Natural killer cell (primary cell): Measurements from ENCODE around the gene GPX4. TPM values are rescaled to one million over a fixed set of nuclear protein-coding genes. Genes with fewer than 3 reads are reported as not detected.

ENCODE experiments used
- ATAC-seq, 3 donors: fragments of 150-1000 bp in 2 of 3; fragments of 200-7000 bp in 1 of 3; cut with Tn5 transposase; 1 replicate in 1 of 3; 2 replicates in 2 of 3; pipeline ENCODE4 v1.10.0; 2021; ENCODE audit warnings: mild to moderate bottlenecking in 2 of 3, moderate library complexity in 2 of 3
- DNase-seq, 2 donors: peaks; one replicate each; pipeline versions ENCODE4 v3.0.0 to v3.0.0-alpha.2; 2013 to 2021; ENCODE audit warnings: mixed read lengths in 1 of 2
- H3K27ac ChIP-seq: one replicate; pipeline ENCODE4 v1.5.1; 2013; ENCODE audit warnings: mild to moderate bottlenecking, low read length
- H3K27me3 ChIP-seq: one replicate; pipeline ENCODE4 v1.6.1; 2013; ENCODE audit warnings: low read length; ENCODE audit not compliant: control insufficient read depth, insufficient read depth
- H3K36me3 ChIP-seq: one replicate; pipeline ENCODE4 v1.6.1; 2013; ENCODE audit warnings: low read length; ENCODE audit not compliant: control insufficient read depth, insufficient read depth
- H3K4me1 ChIP-seq: one replicate; pipeline ENCODE4 v1.6.1; 2013; ENCODE audit warnings: low read length; ENCODE audit not compliant: control insufficient read depth, insufficient read depth
- H3K4me3 ChIP-seq: one replicate; pipeline ENCODE4 v1.5.1; 2013; ENCODE audit warnings: low read length
- H3K9me3 ChIP-seq: one replicate; pipeline ENCODE4 v1.6.1; 2013; ENCODE audit warnings: low read length; ENCODE audit not compliant: control insufficient read depth, insufficient read depth
- H3K27ac Mint-ChIP-seq, 2 donors: one replicate each; pipeline ENCODE4 v1.8.0; 2022; ENCODE audit warnings: mild to moderate bottlenecking in 2 of 2, mixed read lengths in 2 of 2, moderate library complexity in 1 of 2
- H3K27me3 Mint-ChIP-seq, 2 donors: one replicate each; pipeline ENCODE4 v1.8.0; 2022; ENCODE audit warnings: low read depth in 2 of 2, mixed read lengths in 2 of 2
- H3K36me3 Mint-ChIP-seq: one replicate; pipeline ENCODE4 v1.8.0; 2022; ENCODE audit warnings: mixed read lengths
- H3K4me1 Mint-ChIP-seq, 2 donors: one replicate each; pipeline ENCODE4 v1.8.0; 2022; ENCODE audit warnings: mixed read lengths in 2 of 2
- H3K4me3 Mint-ChIP-seq: one replicate; pipeline ENCODE4 v1.8.0; 2022; ENCODE audit warnings: mild to moderate bottlenecking, moderate library complexity, mixed read lengths
- H3K9me3 Mint-ChIP-seq, 2 donors: one replicate each; pipeline ENCODE4 v1.8.0; 2022; ENCODE audit warnings: mixed read lengths in 2 of 2
- WGBS: methylation state at CpG from one replicate; pipeline ENCODE4 v1.1.7; 2013; ENCODE audit warnings: missing lambda C conversion rate; ENCODE audit not compliant: insufficient coverage; 5-methylcytosine and 5-hydroxymethylcytosine counted together
- intact Hi-C: fragments of 100-400 bp; cut with micrococcal nuclease; formaldehyde crosslinking; loops from one replicate; pipeline ENCODE4 v1.14.2; 2022
- total RNA-seq, 4 donors: library from RNA; stranded (reverse); fragments of 120-200 nt in 1 of 4; gene quantifications; one replicate each; pipeline versions ENCODE4 v1.2.3 to v1.2.4, GENCODE V29; 2013 to 2022
- TF ChIP-seq, protein P1 (sequence below): fragments of 200-600 bp; IDR thresholded peaks from one replicate; pipeline ENCODE4 v1.8.0; 2022; ENCODE audit warnings: antibody characterized with exemption

Gene GPX4
- total RNA-seq, 3 donors from 2014 or later (not counting 1 experiment from before 2014, with no cell fraction given): 108 to 126 (median 121) TPM

DNA sequence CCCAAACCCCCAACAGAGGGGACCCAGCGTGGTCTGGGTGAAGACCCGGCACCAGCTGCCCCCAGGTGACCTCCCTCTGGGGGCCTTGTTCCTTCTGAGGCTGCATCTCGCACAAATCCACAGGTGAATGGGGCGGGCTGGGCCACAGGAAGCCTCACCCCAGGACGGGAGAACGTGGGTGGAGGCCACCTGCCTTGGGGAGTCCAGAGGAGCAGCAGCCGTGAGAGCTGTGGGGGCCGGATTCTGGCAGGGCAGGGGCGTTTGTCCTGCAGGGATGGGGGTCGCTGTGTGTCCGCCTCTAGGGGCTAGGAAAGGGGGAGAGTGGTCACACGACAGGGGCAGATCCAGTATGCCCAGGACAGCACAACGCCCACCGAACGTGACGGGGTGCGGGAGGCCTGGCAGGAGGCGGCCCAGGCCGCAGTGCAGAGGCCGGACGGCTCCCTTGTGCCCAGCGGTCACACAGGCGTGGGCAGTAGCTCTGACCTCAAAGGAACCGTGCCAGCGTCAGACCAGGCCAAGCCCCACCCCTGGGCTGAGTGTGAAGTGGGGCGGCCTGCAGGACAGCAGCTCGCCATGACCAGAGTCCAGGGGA lies 15.3 kb upstream of the GPX4 start:
- TF ChIP-seq, protein P1, sequence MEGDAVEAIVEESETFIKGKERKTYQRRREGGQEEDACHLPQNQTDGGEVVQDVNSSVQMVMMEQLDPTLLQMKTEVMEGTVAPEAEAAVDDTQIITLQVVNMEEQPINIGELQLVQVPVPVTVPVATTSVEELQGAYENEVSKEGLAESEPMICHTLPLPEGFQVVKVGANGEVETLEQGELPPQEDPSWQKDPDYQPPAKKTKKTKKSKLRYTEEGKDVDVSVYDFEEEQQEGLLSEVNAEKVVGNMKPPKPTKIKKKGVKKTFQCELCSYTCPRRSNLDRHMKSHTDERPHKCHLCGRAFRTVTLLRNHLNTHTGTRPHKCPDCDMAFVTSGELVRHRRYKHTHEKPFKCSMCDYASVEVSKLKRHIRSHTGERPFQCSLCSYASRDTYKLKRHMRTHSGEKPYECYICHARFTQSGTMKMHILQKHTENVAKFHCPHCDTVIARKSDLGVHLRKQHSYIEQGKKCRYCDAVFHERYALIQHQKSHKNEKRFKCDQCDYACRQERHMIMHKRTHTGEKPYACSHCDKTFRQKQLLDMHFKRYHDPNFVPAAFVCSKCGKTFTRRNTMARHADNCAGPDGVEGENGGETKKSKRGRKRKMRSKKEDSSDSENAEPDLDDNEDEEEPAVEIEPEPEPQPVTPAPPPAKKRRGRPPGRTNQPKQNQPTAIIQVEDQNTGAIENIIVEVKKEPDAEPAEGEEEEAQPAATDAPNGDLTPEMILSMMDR: no peak
- peak in 1 of 2 donors; percentile 56 for DNase-seq
- intact Hi-C loops: loop anchor here (1.0 kb wide), 1 partner anchor 11 kb away; no protein-coding TSS in a partner anchor
- Mint-ChIP-seq H3K9me3 (no peaks in the 10 kb centered on the region), H3K4me1 (peaks cover 19 to 35% of the 10 kb centered on the region in 2 donors), H3K36me3 (no peaks in the 10 kb centered on the region), H3K27me3 (no peaks in the 10 kb centered on the region), H3K27ac (peak overlapping the region; percentile 78 to 87), H3K4me3 (peak overlapping the region; percentile 35)
- H3K27ac ChIP-seq: peak overlapping the region; percentile 70
- no peaks in the 10 kb centered on the region for H3K27me3 ChIP-seq
- no peak overlapping the region for H3K4me3 ChIP-seq
- H3K36me3 ChIP-seq: peaks cover 68% of the 10 kb centered on the region
- peaks cover 48% of the 10 kb centered on the region for H3K4me1 ChIP-seq
- 60% methylated on average over 27 of the region's 27 CpGs for WGBS
- peak in 2 of 3 donors; percentile 10 to 11 for ATAC-seq
- no peaks in the 10 kb centered on the region for H3K9me3 ChIP-seq

DNA sequence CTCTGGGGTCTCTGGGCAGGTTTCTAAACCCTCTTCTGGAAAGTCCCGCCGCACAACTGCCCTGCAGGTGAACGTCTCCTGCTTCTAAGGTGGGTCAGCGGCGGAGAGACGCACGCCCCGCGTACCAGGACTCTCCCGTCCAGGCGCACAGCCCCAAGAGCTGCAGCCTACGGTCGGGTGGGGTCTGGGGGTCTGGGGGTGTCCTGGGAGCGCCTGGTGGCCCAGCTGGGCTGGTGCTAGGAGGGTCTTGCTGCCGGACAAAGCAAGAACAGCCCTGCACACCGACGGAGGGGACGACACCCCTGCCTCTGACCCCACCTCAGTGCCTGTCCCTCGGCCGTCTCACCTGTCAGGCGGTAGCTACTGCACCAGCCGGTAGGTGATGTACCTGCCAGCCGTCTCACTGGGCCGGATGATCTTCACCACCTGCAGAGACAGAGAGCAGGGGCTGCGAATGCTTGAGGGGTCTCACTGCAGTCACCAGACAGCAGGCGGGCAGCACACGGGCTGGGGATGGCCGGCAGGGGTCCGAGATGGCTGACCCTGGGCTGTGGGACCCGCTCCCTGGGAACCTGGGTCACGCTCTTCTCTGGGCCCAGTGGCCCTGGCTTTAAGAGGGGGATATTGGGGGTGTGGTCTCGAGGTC lies 14.5 kb upstream of the GPX4 start:
- no peaks in the 10 kb centered on the region for H3K9me3 Mint-ChIP-seq
- ATAC-seq (no peak), DNase-seq (peak in 1 of 2 donors; percentile 42)
- intact Hi-C loops: no loop called here
- Histone ChIP-seq H3K27me3 (no peaks in the 10 kb centered on the region), H3K9me3 (no peaks in the 10 kb centered on the region), H3K4me1 (peaks cover 55% of the 10 kb centered on the region), H3K36me3 (peaks cover 61% of the 10 kb centered on the region), H3K4me3 (no peak overlapping the region), H3K27ac (peak overlapping the region; percentile 70)
- H3K27me3 Mint-ChIP-seq: no peaks in the 10 kb centered on the region
- TF ChIP-seq, protein P1: no peak
- peak overlapping the region in 1 of 2 donors; percentile 87 for H3K27ac Mint-ChIP-seq
- peak overlapping the region; percentile 21 for H3K4me3 Mint-ChIP-seq
- H3K36me3 Mint-ChIP-seq: no peaks in the 10 kb centered on the region
- H3K4me1 Mint-ChIP-seq: peaks cover 19 to 39% of the 10 kb centered on the region in 2 donors
- 93% methylated on average over 32 of the region's 32 CpGs for WGBS

DNA sequence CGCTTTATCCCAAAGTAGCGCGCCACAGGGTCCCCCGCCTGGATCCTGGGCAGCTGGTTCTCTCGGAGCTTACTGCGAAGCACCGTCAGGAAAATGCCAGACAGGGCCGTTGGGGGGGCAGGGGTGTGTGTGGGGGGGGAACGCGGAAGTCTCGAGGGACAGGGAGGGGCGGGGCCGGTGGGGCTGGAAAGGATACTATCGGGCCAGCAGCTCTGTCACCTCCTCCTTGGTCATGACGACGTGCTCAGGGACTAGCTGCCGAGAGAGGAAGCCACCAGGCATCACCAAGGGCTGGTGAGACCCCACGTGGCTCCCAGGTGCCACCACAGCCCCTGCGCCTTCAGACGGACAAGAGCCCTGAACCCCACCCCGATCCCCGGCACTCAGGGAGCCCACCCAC lies 13.9 kb upstream of the GPX4 start:
- H3K27ac Mint-ChIP-seq: peak overlapping the region in 1 of 2 donors; percentile 87
- ATAC-seq (peak; percentile 21 to 37 (median 36)), DNase-seq (peak in 1 of 2 donors; percentile 76)
- H3K27me3 Mint-ChIP-seq: no peaks in the 10 kb centered on the region
- no peak overlapping the region for H3K4me3 Mint-ChIP-seq
- peaks cover 18 to 43% of the 10 kb centered on the region in 2 donors for H3K4me1 Mint-ChIP-seq
- 70% methylated on average over 22 of the region's 22 CpGs for WGBS
- H3K27ac ChIP-seq: no peak overlapping the region
- H3K4me3 ChIP-seq: no peak overlapping the region
- H3K36me3 ChIP-seq: peaks cover 55% of the 10 kb centered on the region
- TF ChIP-seq, protein P1: no peak
- no peaks in the 10 kb centered on the region for H3K27me3 ChIP-seq
- intact Hi-C loops: no loop called here
- H3K36me3 Mint-ChIP-seq: no peaks in the 10 kb centered on the region
- H3K9me3 Mint-ChIP-seq: no peaks in the 10 kb centered on the region
- peaks cover 62% of the 10 kb centered on the region for H3K4me1 ChIP-seq
- H3K9me3 ChIP-seq: no peaks in the 10 kb centered on the region
